H1 (cell line): ENCODE data around the gene BAZ1B. TPM values are rescaled to one million over a fixed set of nuclear protein-coding genes. Genes with fewer than 3 reads are reported as not detected.

Experiments
- CTCF ChIA-PET: fragments of 300-600 bp; sonication (Branson Sonifier 250); formaldehyde crosslinking; loops from one replicate; lab custom pipeline; 2021; ENCODE audit not compliant: partially characterized antibody; lab: Charles Lee
- POLR2A ChIA-PET: fragments of 300-600 bp; sonication (Branson Sonifier 250); formaldehyde crosslinking; loops from one replicate; lab custom pipeline; 2021; ENCODE audit warnings: inconsistent platforms; ENCODE audit not compliant: partially characterized antibody; lab: Charles Lee
- DNase-seq, 2 experiments: peaks; one replicate each; pipeline versions ENCODE4 v3.0.0 to v3.0.0-alpha.2; 2010 to 2022; ENCODE audit warnings: low spot score in 2 of 2, low read depth in 1 of 2, mixed read lengths in 1 of 2
- FAIRE-seq: peaks from 2 replicates; lab custom pipeline; 2011; peaks lifted over from hg19 to GRCh38; lab: Jason Lieb, UNC
- H2AFZ ChIP-seq: 2 replicates; pipeline ENCODE4 v1.8.1; 2012; ENCODE audit warnings: low read length, inconsistent platforms
- H2AK5ac ChIP-seq: 2 replicates; pipeline ENCODE4 v1.6.1; 2013; ENCODE audit warnings: low read depth, low read length
- H2BK120ac ChIP-seq: replicated peaks from 2 replicates; pipeline ENCODE3; 2013; ENCODE audit warnings: low read depth, low read length, inconsistent platforms
- H2BK12ac ChIP-seq: 2 replicates; pipeline ENCODE4 v1.6.1; 2013; ENCODE audit warnings: low read depth, low read length
- H2BK15ac ChIP-seq: 2 replicates; pipeline ENCODE4 v1.6.1; 2013; ENCODE audit warnings: low read length
- H2BK20ac ChIP-seq: 2 replicates; pipeline ENCODE4 v1.6.1; 2013; ENCODE audit warnings: low read length
- H2BK5ac ChIP-seq: 2 replicates; pipeline ENCODE4 v1.6.1; 2013; ENCODE audit warnings: low read depth, low read length
- H3K14ac ChIP-seq: 2 replicates; pipeline ENCODE4 v1.6.1; 2013; ENCODE audit warnings: inconsistent platforms; ENCODE audit not compliant: insufficient read length
- H3K18ac ChIP-seq: 2 replicates; pipeline ENCODE4 v1.6.1; 2013; ENCODE audit warnings: low read length; ENCODE audit errors: extremely low read depth
- H3K23ac ChIP-seq: 2 replicates; pipeline ENCODE4 v1.6.1; 2013; ENCODE audit warnings: inconsistent platforms; ENCODE audit not compliant: insufficient read length
- H3K23me2 ChIP-seq: 2 replicates; pipeline ENCODE4 v1.6.1; 2013; ENCODE audit warnings: low read depth, low read length
- H3K27ac ChIP-seq: 2 replicates; pipeline ENCODE4 v1.6.1; 2011; ENCODE audit warnings: low read depth, low read length, inconsistent platforms
- H3K27me3 ChIP-seq, 4 experiments: replicated peaks in 1 of 4; 1 replicate in 1 of 4; 2 replicates in 3 of 4; pipeline versions ENCODE4 v1.6.1 to v1.8.1; 2011 to 2013; ENCODE audit warnings: low read length in 3 of 4, mild to moderate bottlenecking in 3 of 4, inconsistent platforms in 2 of 4, mixed read lengths in 2 of 4, moderate library complexity in 1 of 4; ENCODE audit not compliant: control insufficient read depth in 3 of 4, insufficient read depth in 3 of 4; ENCODE audit errors: extremely low read depth in 1 of 4
- H3K36me3 ChIP-seq, 4 experiments: 2 replicates each; pipeline versions ENCODE4 v1.6.1 to v1.8.1; 2011 to 2013; ENCODE audit warnings: mild to moderate bottlenecking in 4 of 4, low read length in 3 of 4, moderate library complexity in 2 of 4, control low read depth in 1 of 4, inconsistent platforms in 1 of 4; ENCODE audit not compliant: insufficient read depth in 4 of 4, control insufficient read depth in 2 of 4
- H3K4ac ChIP-seq: replicated peaks from 2 replicates; pipeline ENCODE3; 2013; ENCODE audit warnings: low read length, low read depth, mixed read lengths, inconsistent platforms; ENCODE audit not compliant: insufficient read length
- H3K4me1 ChIP-seq, 4 experiments: replicated peaks in 1 of 4; 1 replicate in 1 of 4; 2 replicates in 3 of 4; pipeline versions ENCODE4 v1.6.1 to v1.8.1; 2011 to 2013; ENCODE audit warnings: low read length in 3 of 4, inconsistent platforms in 2 of 4, mixed read lengths in 1 of 4; ENCODE audit not compliant: insufficient read depth in 4 of 4, control insufficient read depth in 3 of 4
- H3K4me2 ChIP-seq, 2 experiments: 2 replicates each; pipeline versions ENCODE4 v1.6.1 to v1.8.1; 2011 to 2013; ENCODE audit warnings: low read depth in 2 of 2, low read length in 2 of 2, control low read depth in 1 of 2, inconsistent platforms in 1 of 2, mild to moderate bottlenecking in 1 of 2; ENCODE audit not compliant: insufficient read depth in 1 of 2
- H3K4me3 ChIP-seq, 4 experiments: fragments of 200-600, 300-600 bp in 1 of 4; sonication (generic), shearing (Covaris generic), sonication (Bioruptor Twin) in 1 of 4; 2 replicates each; pipeline versions ENCODE4 v1.5.1 to v1.8.1; 2011 to 2016; ENCODE audit warnings: low read length in 4 of 4, low read depth in 3 of 4, control low read depth in 2 of 4, inconsistent platforms in 2 of 4, mild to moderate bottlenecking in 2 of 4, mixed read lengths in 1 of 4, moderate library complexity in 1 of 4; ENCODE audit not compliant: insufficient read depth in 2 of 4; ENCODE audit errors: extremely low read depth in 1 of 4
- H3K56ac ChIP-seq: replicated peaks from 2 replicates; pipeline ENCODE3; 2013; ENCODE audit warnings: low read depth, mild to moderate bottlenecking, mixed read lengths, low read length, inconsistent platforms; ENCODE audit not compliant: insufficient read length
- H3K79me1 ChIP-seq: 2 replicates; pipeline ENCODE4 v1.6.1; 2013; ENCODE audit warnings: low read depth, low read length, control low read depth
- H3K79me2 ChIP-seq, 2 experiments: 2 replicates each; pipeline versions ENCODE4 v1.6.1 to v1.8.1; 2012 to 2013; ENCODE audit warnings: low read length in 2 of 2, mild to moderate bottlenecking in 2 of 2, inconsistent platforms in 1 of 2; ENCODE audit not compliant: insufficient read depth in 2 of 2, control insufficient read depth in 1 of 2
- H3K9ac ChIP-seq, 4 experiments: replicated peaks in 1 of 4; 1 replicate in 1 of 4; 2 replicates in 3 of 4; pipeline versions ENCODE4 v1.6.1 to v1.8.1; 2011 to 2013; ENCODE audit warnings: low read depth in 3 of 4, low read length in 3 of 4, control low read depth in 2 of 4, mild to moderate bottlenecking in 2 of 4, moderate library complexity in 2 of 4, inconsistent platforms in 1 of 4; ENCODE audit errors: extremely low read depth in 1 of 4
- H3K9me3 ChIP-seq, 2 experiments: 2 replicates each; pipeline versions ENCODE4 v1.6.1 to v1.8.1; 2012 to 2013; ENCODE audit warnings: mild to moderate bottlenecking in 2 of 2, moderate library complexity in 2 of 2, control low read depth in 1 of 2, inconsistent platforms in 1 of 2, low read depth in 1 of 2, low read length in 1 of 2, mixed read lengths in 1 of 2; ENCODE audit not compliant: insufficient read depth in 2 of 2
- H4K20me1 ChIP-seq, 2 experiments: replicated peaks in 1 of 2; 2 replicates each; pipeline versions ENCODE3 to v1.8.1; 2011 to 2013; ENCODE audit warnings: inconsistent platforms in 2 of 2, low read length in 2 of 2, mild to moderate bottlenecking in 1 of 2; ENCODE audit not compliant: insufficient read depth in 2 of 2, control insufficient read depth in 1 of 2
- H4K5ac ChIP-seq: 2 replicates; pipeline ENCODE4 v1.6.1; 2013; ENCODE audit warnings: low read length, low read depth, mixed read lengths, inconsistent platforms; ENCODE audit not compliant: insufficient read length
- H4K8ac ChIP-seq: 2 replicates; pipeline ENCODE4 v1.8.0; 2013; ENCODE audit warnings: mild to moderate bottlenecking, moderate library complexity, low read length, inconsistent platforms; ENCODE audit not compliant: insufficient read depth; ENCODE audit errors: extremely low read depth
- H4K91ac ChIP-seq: replicated peaks from 2 replicates; pipeline ENCODE3; 2013; ENCODE audit warnings: low read length, mixed read lengths, inconsistent platforms; ENCODE audit not compliant: insufficient read length
- ASH2L ChIP-seq: fragments of 200-600, 300-600 bp; sonication (generic); IDR thresholded peaks from one replicate; pipeline ENCODE4 v1.7.1; 2017; ENCODE audit warnings: low read length
- BACH1 ChIP-seq: IDR thresholded peaks from 2 replicates; pipeline ENCODE4 v1.6.1; 2012; ENCODE audit warnings: low read length, improper control_type of control experiment
- BRCA1 ChIP-seq: IDR thresholded peaks from 2 replicates; pipeline ENCODE4 v1.6.1; 2012; ENCODE audit warnings: low read depth, low read length, improper control_type of control experiment
- CREB1 ChIP-seq: IDR thresholded peaks from 2 replicates; pipeline ENCODE4 v1.6.1; 2012; ENCODE audit warnings: inconsistent platforms
- GABPA ChIP-seq: IDR thresholded peaks from 2 replicates; pipeline ENCODE4 v1.6.1; 2011; ENCODE audit warnings: mild to moderate bottlenecking, low read length, moderate library complexity, borderline replicate concordance; ENCODE audit not compliant: insufficient read depth
- HDAC6 ChIP-seq: IDR thresholded peaks from one replicate; pipeline ENCODE4 v1.7.1; 2012; ENCODE audit warnings: low read depth, mild to moderate bottlenecking, inconsistent platforms, low read length, moderate library complexity
- KDM4A ChIP-seq: IDR thresholded peaks from one replicate; pipeline ENCODE4 v1.7.1; 2012; ENCODE audit warnings: low read depth, mild to moderate bottlenecking, moderate library complexity, low read length, inconsistent platforms; ENCODE audit not compliant: severe bottlenecking
- RBBP5 ChIP-seq: IDR thresholded peaks from 2 replicates; pipeline ENCODE4 v1.7.1; 2012; ENCODE audit warnings: low read depth, mild to moderate bottlenecking, inconsistent platforms, low read length, moderate library complexity, borderline replicate concordance
- SIRT6 ChIP-seq: IDR thresholded peaks from one replicate; pipeline ENCODE4 v1.7.1; 2012; ENCODE audit warnings: low read length, inconsistent platforms
- SUZ12 ChIP-seq: fragments of 200-600 bp; sonication (generic); IDR thresholded peaks from 2 replicates; pipeline ENCODE4 v1.6.1; 2012; ENCODE audit warnings: mild to moderate bottlenecking, inconsistent platforms, low read length, moderate library complexity, mixed read lengths
- TAF1 ChIP-seq: IDR thresholded peaks from 2 replicates; pipeline ENCODE4 v1.6.1; 2011; ENCODE audit warnings: mild to moderate bottlenecking, low read depth, low read length
- TAF7 ChIP-seq: optimal IDR thresholded peaks from 2 replicates; pipeline ENCODE3; 2011; ENCODE audit warnings: low read depth, mild to moderate bottlenecking, inconsistent platforms, low read length, moderate library complexity, borderline replicate concordance
- YY1 ChIP-seq: IDR thresholded peaks from 2 replicates; pipeline ENCODE4 v1.6.1; 2011; ENCODE audit warnings: low read depth, mild to moderate bottlenecking, low read length
- WGBS, 2 experiments: shearing (Covaris generic) in 1 of 2; methylation state at CpG; one replicate each; pipeline versions ENCODE4 v1.1.6 to v1.1.7; 2013 to 2015; ENCODE audit warnings: low lambda C conversion rate in 2 of 2, mixed read lengths in 2 of 2, inconsistent platforms in 1 of 2, low coverage in 1 of 2, missing lambda C conversion rate in 1 of 2; ENCODE audit not compliant: insufficient replicate concordance in 2 of 2, insufficient coverage in 1 of 2, insufficient read length in 1 of 2; ENCODE audit errors: extremely low coverage in 1 of 2, missing lambda C conversion rate in 1 of 2; 5-methylcytosine and 5-hydroxymethylcytosine counted together
- polyA plus RNA-seq, 7 experiments: library from polyadenylated mRNA; depleted of rRNA in 3 of 7; stranded (reverse) in 5 of 7; unstranded in 2 of 7; fragments of >200 nt in 5 of 7; fragments of 200-250 nt in 2 of 7; gene quantifications; 1 replicate in 5 of 7; 2 replicates in 1 of 7; 4 replicates in 1 of 7; pipeline versions ENCODE4 v1.2.1 to v1.2.3, GENCODE V29; 2011 to 2013; ENCODE audit warnings: missing spikeins in 2 of 7, mixed read lengths in 2 of 7
- total RNA-seq: library from RNA; stranded (reverse); fragmentation: NEBNext Ultra II Directional; extraction: Animal tissue kit (Norgen Biotek cat#: 25700); gene quantifications from 2 replicates; pipeline ENCODE4 v1.2.1, GENCODE V29; 2021

The BAZ1B gene
- total and polyA plus RNA-seq, 2 of the 8 experiments (the other 6 are each of a cell fraction or from before 2014, with no cell fraction given) = 21.0 to 86.8 TPM

- no peak overlapping the region for H3K14ac ChIP-seq
- no peak overlapping the region for H2BK5ac ChIP-seq
- H2BK15ac ChIP-seq = no peak overlapping the region
- ChIA-PET CTCF (no interaction called here), POLR2A (interaction anchor here (0.9 to 1.2 kb wide), 2 partner anchors 9 to 48 kb away, joined by 3 read pairs; partner anchors contain the start of gene BAZ1B)
- H3K18ac ChIP-seq = no peak overlapping the region
- no peaks in the 10 kb centered on the region for H3K27me3 ChIP-seq
- DNase-seq (no peak), FAIRE-seq (no peak)
- H3K4me1 ChIP-seq = no peaks in the 10 kb centered on the region
- no peaks in the 10 kb centered on the region; the same call in 1 of the 2 replicates for H3K79me1 ChIP-seq
- peaks cover 0 to 10% of the 10 kb centered on the region in 2 experiments for H4K20me1 ChIP-seq
- H3K36me3 ChIP-seq = peaks cover 26 to 48% (median 38%) of the 10 kb centered on the region in 4 experiments
- H4K8ac ChIP-seq = no peak overlapping the region
- no peak overlapping the region for H3K9ac ChIP-seq
- WGBS, 2 experiments = 94% methylated on average over 10 of the region's 10 CpGs; no CpG with 5 or more reads in 1 of the 2 experiments
- no peak overlapping the region for H3K23ac ChIP-seq
- H2BK120ac ChIP-seq = no peak overlapping the region
- no peak overlapping the region for H4K5ac ChIP-seq
- TF ChIP-seq HDAC6 (no peak), SUZ12 (no peak), RBBP5 (no peak), YY1 (no peak), ASH2L (no peak), BRCA1 (no peak), SIRT6 (no peak), TAF1 (no peak), GABPA (no peak), TAF7 (no peak), CREB1 (no peak), KDM4A (no peak), BACH1 (no peak)
- H2AK5ac ChIP-seq = no peak overlapping the region
- H3K27ac ChIP-seq = no peak overlapping the region
- H3K4ac ChIP-seq = no peak overlapping the region
- no peaks in the 10 kb centered on the region for H3K79me2 ChIP-seq
- H3K23me2 ChIP-seq = no peaks in the 10 kb centered on the region
- H2BK20ac ChIP-seq = no peak overlapping the region
- no peak overlapping the region for H3K4me3 ChIP-seq
- H2AFZ ChIP-seq = no peak overlapping the region
- no peak overlapping the region for H2BK12ac ChIP-seq
- H3K9me3 ChIP-seq = no peaks in the 10 kb centered on the region
- H4K91ac ChIP-seq = no peak overlapping the region
- no peak overlapping the region for H3K4me2 ChIP-seq
- H3K56ac ChIP-seq = no peak overlapping the region
These were observed 48.9 kb upstream of the BAZ1B start for GRCh38 chr7:73570977-73571376.
